ENCODE data around the gene BCR. TPM values are rescaled to one million over a fixed set of nuclear protein-coding genes. Genes with fewer than 3 reads are reported as not detected.

Gene BCR
- total RNA-seq, 1 donor from 2014 or later = 69.0 TPM

DNA sequence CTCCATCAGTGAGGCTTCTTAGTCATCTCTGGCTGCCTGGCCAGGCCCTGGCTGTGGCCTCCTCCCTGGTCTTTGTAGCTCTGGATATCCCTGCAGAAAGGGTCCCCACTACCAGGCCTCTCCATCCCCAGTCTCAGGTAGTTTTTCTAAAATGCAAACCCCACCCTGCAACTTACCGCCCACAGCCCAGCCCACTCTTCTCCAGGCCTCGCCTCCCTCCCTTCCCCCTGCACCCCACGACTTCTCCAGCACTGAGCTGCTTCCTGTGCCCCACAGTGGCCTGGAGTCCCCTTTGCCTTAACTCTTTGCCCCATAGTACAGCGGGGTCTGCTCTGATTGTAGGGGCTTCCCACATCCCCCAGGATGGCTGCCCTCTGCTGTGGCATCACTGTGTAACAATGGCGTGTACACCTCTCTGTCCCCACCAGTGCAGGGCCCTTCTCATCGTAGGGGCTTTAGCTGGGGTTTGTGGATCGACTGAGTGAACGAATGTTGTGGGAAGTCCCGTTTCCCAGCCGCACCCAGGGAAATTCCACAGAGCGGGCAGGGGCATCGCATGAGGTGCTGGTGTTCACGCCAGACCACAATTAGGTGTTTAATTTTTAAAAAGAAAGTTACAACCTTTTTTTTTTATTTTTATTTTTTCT, 111.6 kb downstream of the BCR start:
- H3K4me3 ChIP-seq (ENCODE audit: low read depth, low read length) = no peak overlapping the region
- DNase-seq (ENCODE audit: low read depth) = no peak
- TF ChIP-seq, protein P1, sequence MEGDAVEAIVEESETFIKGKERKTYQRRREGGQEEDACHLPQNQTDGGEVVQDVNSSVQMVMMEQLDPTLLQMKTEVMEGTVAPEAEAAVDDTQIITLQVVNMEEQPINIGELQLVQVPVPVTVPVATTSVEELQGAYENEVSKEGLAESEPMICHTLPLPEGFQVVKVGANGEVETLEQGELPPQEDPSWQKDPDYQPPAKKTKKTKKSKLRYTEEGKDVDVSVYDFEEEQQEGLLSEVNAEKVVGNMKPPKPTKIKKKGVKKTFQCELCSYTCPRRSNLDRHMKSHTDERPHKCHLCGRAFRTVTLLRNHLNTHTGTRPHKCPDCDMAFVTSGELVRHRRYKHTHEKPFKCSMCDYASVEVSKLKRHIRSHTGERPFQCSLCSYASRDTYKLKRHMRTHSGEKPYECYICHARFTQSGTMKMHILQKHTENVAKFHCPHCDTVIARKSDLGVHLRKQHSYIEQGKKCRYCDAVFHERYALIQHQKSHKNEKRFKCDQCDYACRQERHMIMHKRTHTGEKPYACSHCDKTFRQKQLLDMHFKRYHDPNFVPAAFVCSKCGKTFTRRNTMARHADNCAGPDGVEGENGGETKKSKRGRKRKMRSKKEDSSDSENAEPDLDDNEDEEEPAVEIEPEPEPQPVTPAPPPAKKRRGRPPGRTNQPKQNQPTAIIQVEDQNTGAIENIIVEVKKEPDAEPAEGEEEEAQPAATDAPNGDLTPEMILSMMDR (conservative IDR thresholded peaks at IDR 0.05; ENCODE audit: low read depth, low read length) = no peak

DNA sequence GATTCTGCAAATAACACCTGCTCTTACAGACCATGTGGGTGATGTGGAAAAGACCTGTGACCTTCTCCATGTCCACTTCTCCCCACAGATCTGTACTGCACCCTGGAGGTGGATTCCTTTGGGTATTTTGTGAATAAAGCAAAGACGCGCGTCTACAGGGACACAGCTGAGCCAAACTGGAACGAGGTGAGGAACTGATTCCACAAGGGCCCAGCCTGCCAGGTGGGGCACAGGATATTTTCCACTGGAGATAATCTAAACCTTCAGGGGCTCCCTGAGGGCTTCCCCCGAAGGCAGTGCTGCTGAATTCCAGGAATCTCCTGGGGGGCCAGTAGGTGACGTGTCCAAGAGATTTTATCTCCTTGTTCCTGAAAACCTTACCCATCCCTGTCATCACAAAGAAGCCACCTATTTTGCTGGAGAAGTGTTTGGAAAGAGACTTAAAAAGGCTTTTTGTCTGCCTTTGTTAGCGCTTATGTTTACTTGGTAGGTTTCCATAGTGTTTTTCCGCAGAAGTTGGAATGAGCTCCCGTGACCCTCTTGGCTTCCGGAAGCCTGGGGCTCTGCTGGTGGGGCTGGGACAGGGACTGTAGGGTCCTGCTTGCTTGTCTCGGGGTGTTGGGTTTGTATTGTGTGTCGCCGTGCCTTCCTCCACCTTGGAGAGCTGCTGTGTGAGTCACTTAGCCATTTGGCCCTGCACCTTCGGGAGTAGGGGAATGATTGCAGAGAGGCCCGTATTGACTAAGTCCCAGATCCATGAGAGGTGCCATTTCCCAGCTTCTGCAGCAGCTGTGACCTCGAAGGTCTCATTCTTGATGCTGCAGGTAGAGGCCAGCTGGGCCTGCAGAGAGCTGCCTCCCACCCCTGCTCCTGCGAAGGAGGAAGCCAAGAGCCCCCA, 112.4 kb downstream of the BCR start:
- no peak for DNase-seq (ENCODE audit: low read depth)
- TF ChIP-seq, protein P1 (conservative IDR thresholded peaks at IDR 0.05; ENCODE audit: low read depth, low read length) = no peak
- H3K4me3 ChIP-seq (ENCODE audit: low read depth, low read length) = no peak overlapping the region

DNA sequence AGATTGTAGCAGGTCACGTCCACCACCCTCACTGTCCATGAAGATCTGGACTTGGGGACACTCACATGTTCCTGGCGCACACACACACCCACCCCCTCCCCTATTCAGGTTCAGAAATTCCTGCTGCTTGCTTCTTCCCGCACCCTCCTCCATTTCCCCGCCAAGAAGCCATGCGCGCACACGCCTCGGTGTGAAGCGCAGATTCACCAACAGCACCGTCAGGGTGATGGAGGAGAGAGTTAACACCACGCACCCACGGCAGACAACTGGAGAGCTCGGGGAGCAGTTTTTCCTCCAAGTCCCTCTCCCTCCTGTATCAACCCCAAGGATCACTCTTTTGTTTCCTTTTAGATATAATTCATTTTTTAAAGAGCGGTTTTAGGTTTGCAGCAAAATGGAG, 113.4 kb downstream of the BCR start:
- TF ChIP-seq, protein P1 (conservative IDR thresholded peaks at IDR 0.05; ENCODE audit: low read depth, low read length) = no peak
- DNase-seq (ENCODE audit: low read depth) = no peak
- no peak overlapping the region for H3K4me3 ChIP-seq (ENCODE audit: low read depth, low read length)

DNA sequence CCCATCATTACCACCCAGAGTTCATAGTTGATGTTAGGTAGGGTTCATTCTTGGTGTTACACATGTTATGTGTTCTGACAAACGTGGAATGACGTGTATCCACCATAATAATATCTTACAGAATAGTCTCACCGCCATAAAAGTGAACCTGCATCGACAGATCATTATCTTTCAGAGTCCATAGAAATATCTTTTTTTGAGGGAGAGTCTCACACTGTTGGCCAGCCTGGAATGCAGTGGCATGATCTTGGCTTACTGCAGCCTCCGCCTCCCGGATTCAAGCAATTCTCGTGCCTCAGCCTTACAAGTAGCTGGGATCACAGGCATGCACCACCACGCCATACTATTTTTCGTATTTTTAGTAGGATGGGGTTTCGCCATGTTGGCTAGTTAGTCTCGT, 113.9 kb downstream of the BCR start:
- TF ChIP-seq, protein P1 (conservative IDR thresholded peaks at IDR 0.05; ENCODE audit: low read depth, low read length) = no peak
- no peak for DNase-seq (ENCODE audit: low read depth)
- no peak overlapping the region for H3K4me3 ChIP-seq (ENCODE audit: low read depth, low read length)

DNA sequence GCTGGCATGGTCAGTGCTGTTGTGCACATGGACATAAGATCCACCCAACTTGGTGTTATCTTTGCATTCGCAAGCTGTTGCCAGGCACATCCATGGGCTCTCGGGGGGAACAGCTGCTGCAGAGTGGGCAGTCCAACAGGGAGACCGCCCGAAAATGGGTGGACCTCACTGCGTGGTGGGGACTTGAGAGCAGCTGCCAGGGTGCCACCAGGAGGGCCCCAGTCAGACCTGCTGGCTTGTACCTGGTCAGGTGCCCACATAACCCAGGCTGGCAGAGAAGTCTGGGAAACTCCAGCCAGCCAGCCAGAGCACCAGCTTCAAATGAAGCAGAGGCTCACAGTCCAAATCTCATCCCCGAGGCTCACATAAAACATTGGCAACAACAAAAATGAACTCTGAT, 120.2 kb downstream of the BCR start:
- TF ChIP-seq, protein P1 (conservative IDR thresholded peaks at IDR 0.05; ENCODE audit: low read depth, low read length) = no peak
- DNase-seq (ENCODE audit: low read depth) = no peak
- H3K4me3 ChIP-seq (ENCODE audit: low read depth, low read length) = no peak overlapping the region

DNA sequence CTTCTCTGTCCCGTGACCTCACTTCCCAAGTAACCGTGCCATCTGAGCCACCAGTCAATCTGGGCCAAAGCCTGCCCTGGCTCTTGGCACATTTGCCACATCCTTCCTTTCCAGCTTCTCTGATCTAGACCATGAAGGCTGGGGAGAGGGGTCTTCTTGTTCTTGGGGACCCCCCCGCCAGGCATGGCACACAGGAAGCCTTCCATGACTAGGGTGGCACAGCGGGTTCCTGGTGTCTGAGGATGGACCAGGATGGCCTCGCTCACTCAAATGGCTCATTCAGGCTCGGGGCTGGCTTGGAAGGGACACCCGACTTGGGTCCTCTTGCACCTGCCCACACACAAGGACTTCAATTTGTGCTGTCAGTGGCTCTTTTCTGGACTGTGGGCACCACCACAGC, 121.3 kb downstream of the BCR start:
- TF ChIP-seq, protein P1 (conservative IDR thresholded peaks at IDR 0.05; ENCODE audit: low read depth, low read length) = no peak
- no peak overlapping the region for H3K4me3 ChIP-seq (ENCODE audit: low read depth, low read length)
- no peak for DNase-seq (ENCODE audit: low read depth)
